G401 (cell line): ENCODE results near the gene TBL2. TPM values are rescaled to one million over a fixed set of nuclear protein-coding genes. Genes with fewer than 3 reads are reported as not detected.
"Not testable (repeated sequence)": the region's sequence is repeated elsewhere in the genome, so short reads cannot be mapped to it uniquely, and the experiment has no call there.

ENCODE experiments used
- DNase-seq: peaks from one replicate; pipeline ENCODE4 v3.0.0-alpha.2; 2015; ENCODE audit warnings: low spot score
- in situ Hi-C: cut with HindIII; loops from 2 replicates; pipeline ENCODE4 v1.10.0; 2016; ENCODE audit warnings: low sequenced_read_pairs, mixed read lengths
- total RNA-seq: library from RNA; depleted of rRNA; stranded (reverse); fragments of >200 nt; shearing (Covaris generic); gene quantifications from 2 replicates; pipeline ENCODE4 v1.2.3, GENCODE V29; 2014; rRNA removed

TBL2 gene, protein sequence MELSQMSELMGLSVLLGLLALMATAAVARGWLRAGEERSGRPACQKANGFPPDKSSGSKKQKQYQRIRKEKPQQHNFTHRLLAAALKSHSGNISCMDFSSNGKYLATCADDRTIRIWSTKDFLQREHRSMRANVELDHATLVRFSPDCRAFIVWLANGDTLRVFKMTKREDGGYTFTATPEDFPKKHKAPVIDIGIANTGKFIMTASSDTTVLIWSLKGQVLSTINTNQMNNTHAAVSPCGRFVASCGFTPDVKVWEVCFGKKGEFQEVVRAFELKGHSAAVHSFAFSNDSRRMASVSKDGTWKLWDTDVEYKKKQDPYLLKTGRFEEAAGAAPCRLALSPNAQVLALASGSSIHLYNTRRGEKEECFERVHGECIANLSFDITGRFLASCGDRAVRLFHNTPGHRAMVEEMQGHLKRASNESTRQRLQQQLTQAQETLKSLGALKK
- total RNA-seq: 108 and 114 TPM in 2 replicates

GRCh38 chr7:73578342-73579128 is at the start of gene TBL2:
TSS of gene TBL2 (minus strand) at chr7:73578579. CDS start at chr7:73578549, 30 bp downstream.
- in situ Hi-C loops: no loop called here
- peak; percentile 99 for DNase-seq

DNA sequence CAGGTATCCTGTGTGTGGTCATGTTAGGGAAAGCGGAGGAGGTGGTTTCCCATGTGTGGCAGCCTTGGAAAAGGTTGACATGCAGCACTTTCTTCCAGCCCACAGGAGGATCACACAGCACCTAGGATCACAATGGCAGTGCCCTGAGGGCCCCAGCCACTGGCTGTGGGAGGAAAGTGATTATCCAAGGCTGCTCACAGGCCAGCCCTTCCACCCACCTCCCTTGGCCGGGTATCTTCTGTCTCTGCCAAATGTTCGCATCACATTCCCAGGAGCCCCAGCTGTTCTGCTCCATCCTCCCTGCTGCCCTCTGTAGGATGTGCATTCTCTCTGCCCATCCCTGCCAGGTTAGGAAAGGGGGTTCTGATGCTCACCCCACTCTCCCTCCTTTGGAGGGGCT is 48.4 kb upstream of the TBL2 start:
- no peak for DNase-seq
- in situ Hi-C loops: no loop called here

- DNase-seq: no peak
- in situ Hi-C loops: no loop called here
These were observed 46.9 kb upstream of the TBL2 start for GRCh38 chr7:73625276-73625675.

DNA sequence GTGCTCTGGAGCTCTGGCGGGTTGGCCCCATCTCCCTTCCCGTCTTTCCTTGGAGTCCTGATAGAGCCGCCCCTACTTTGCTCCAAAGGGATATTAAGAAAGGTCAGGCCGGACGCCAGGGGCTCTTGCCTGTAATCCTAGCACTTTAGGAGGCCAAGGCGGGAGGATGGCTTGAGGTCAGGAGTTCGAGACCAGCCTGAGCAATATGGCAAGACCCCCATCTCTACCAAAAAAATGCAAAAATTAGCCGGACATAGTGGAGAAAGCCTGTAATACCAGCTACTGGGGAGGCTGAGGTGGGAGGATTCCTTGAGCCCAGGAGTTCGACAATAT is 46.3 kb upstream of the TBL2 start:
- in situ Hi-C loops: no loop called here
- no peak for DNase-seq

DNA sequence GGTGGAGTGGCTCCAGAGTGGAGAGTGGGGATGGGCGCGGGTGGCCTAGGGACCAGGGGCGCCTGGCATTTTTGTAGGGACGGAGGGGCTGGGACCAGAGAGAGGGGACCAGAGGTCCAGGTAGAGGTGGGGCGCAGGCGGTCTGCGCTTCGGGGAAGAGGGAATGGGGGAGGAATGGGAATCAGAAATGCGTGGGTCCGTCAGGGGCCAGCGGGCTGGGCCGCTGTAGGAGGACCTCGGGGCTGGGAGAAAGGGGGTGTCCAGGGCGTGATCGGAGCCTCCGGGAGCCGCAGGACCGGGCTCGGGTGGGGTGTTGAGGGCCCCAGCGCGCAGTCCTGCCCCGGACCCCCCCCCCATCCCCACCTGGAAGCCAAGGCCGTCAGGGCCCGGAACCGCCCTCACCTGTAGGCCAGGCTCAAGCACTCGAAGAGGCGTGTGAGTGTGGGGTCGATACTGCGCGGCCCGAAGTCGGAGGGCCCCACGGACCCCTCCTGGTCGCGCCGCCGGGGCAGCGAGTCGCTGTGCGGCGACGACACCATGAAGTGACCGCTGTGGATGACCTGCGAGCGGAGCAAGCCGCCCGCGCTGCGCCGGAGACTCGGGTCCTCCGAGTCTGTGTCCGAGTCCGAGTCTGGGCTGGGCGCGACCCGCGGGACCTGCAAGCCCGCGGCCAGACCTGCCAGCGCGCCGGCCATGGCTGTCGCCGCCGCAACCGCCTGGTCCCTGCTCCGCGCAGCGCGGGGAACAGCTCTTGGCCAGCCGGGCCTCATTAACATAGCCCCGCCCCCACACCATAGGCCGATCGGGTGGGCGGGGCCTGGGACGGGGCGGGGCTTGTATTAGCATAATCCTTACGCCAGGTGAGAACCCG is 45.7 kb upstream of the TBL2 start, which contains the start of gene MLXIPL:
Gene MLXIPL, minus strand, starts transcription at position 725 of the 871 bp plus-strand sequence. Its CDS starts 30 bp downstream, at position 695.
- peak; percentile 92 for DNase-seq
- in situ Hi-C loops: no loop called here

GRCh38 chr7:73622909-73623797 is 44.8 kb upstream of the TBL2 start:
- in situ Hi-C loops: no loop called here
- DNase-seq: no peak

GRCh38 chr7:73622527-73622908 is 44.1 kb upstream of the TBL2 start:
- DNase-seq: no peak
- in situ Hi-C loops: no loop called here

DNA sequence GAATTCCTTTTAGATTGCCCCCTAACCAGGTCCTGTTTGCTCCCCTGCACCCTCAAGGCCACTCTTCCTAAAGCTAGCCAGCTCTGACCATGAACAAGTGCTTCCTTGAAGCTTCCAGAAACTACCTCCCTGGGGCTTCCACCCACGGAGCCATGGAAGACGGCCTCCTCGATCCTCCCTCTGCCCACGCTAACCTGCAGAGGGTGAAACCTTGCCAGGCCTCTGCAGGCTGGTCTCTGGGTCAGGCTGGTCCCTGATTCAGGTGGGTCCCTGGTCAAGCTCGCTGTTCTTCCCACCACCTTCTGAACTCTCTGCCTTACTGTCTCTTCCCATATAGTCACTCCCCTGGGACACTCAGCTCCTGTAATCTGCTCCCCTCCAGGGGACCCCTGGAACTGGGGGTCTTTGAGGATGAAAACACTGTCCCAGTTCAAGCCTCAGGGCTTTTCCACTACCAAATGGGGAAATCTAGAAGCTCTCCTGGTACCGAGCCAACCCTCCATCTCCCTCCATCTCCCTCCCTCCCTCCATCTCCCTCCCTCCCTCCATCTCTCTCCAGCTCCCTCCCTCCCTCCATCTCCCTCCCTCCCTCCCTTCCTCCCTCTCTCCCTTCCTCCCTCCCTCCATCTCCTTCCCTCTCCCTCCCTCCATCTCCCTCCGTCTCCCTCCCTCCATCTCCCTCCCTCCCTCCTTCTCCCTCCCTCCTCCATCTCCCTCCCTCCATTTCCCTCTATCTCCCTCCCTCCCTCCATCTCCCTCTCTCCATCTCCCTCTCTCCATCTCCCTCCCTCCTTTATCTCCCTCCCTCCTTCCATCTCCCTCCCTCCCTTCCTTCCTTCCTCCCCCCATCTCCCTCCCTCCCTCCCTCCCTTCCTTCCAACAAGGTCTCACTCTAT is 43.0 kb upstream of the TBL2 start:
- no peak for DNase-seq
- in situ Hi-C loops: no loop called here

DNA sequence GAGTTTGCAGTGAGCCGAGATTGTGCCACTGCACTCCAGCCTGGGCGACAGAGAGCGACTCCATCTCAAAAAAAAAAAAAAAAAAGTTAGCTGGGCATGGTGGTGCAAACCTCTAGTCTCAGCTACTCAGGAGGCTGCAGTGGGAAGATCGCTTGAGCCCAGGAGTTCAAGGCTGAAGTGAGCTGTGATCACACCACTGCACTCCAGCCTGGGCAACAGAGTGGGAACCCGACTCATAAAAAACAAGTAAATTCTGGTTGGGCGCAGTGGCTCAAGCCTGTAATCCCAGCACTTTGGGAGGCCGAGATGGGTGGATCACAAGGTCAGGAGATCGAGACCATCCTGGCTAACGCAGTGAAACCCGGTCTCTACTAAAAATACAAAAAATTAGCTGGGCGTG is 41.0 kb upstream of the TBL2 start:
- in situ Hi-C loops: not testable (repeated sequence)

DNA sequence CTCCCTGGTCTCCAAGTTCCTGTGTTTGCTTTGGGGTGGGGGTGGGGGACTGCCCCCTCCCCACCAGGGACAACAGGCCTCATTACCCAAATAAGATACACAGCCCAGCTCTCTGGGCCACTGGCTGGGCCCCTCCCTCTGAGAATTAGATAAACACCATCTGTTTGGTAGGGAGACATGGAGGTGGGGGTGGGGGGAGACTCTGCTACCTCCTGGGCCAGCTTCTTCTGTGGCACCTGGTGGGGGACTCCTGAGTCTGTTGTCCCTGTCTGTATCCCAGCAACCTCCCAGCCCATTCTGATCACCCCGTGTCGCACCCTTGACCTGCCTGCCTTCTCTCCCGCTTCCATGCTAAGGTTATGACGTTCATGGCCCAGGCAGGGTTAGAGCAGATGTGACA is 40.2 kb upstream of the TBL2 start:
- peak; percentile 57 for DNase-seq
- in situ Hi-C loops: no loop called here

More for the DNA sequence above, 41.0 kb upstream of the TBL2 start:
- not testable (repeated sequence) for DNase-seq

DNA sequence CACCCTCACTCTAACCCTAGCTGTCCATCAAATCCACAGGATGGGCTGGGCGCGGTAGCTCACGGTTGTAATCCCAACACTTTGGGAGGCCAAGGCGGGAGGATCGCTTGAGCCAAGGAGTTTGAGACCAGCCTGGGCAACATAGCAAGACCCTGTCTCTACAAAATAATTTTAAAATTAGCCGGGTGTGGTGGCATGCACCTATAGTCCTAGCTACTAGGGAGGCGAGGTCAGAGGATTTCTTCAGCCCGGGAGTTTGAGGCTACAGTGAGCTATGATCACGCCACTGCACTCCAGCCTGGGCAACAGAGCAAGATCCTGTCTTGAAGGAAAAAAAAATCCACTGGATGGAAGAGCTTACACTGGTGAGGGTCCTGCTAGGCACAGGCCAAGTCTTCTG is 39.1 kb upstream of the TBL2 start:
- in situ Hi-C loops: not testable (repeated sequence)

GRCh38 chr7:73615886-73616285 is 37.5 kb upstream of the TBL2 start:
- DNase-seq: no peak

More for the DNA sequence above, 39.1 kb upstream of the TBL2 start:
- not testable (repeated sequence) for DNase-seq

GRCh38 chr7:73614937-73615336 is 36.6 kb upstream of the TBL2 start:
- DNase-seq, in situ Hi-C loops: not testable (repeated sequence)

More at GRCh38 chr7:73615886-73616285, 37.5 kb upstream of the TBL2 start:
- in situ Hi-C loops: no loop called here

GRCh38 chr7:73613954-73614735 is 35.8 kb upstream of the TBL2 start:
- DNase-seq: no peak
- in situ Hi-C loops: no loop called here

DNA sequence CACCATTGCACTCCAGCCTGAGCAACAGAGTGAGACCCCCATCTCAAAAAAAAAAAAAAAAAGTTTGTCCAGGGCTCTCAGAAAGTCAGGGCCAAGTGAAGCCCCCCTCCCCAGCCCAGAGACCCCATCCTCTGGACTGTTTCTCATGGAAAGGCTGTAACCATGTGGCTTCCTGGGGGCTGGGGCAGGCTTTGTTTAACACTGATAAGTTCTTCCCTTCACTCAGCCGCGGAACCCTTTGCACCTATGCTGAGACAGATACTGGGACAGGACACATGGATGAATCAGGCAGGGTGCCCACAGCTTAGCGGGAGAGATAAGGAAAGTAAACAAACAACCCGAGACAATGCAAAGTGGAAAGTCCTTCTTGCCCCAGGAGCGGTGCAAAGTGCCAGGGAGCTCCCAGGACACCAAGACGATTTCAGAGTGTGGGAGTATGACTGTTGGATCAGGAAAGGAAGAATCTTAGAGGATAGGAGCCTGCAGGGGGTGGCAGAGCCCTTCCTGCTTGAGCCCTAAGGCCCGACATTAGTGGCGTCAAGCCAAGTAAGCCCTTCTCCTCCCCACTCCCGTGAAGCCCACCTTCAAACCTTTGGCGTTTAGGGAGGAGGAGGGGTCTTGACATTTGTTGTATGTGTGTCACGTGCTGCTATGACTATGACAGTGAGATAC is 34.4 kb upstream of the TBL2 start:
- no peak for DNase-seq
- in situ Hi-C loops: no loop called here

DNA sequence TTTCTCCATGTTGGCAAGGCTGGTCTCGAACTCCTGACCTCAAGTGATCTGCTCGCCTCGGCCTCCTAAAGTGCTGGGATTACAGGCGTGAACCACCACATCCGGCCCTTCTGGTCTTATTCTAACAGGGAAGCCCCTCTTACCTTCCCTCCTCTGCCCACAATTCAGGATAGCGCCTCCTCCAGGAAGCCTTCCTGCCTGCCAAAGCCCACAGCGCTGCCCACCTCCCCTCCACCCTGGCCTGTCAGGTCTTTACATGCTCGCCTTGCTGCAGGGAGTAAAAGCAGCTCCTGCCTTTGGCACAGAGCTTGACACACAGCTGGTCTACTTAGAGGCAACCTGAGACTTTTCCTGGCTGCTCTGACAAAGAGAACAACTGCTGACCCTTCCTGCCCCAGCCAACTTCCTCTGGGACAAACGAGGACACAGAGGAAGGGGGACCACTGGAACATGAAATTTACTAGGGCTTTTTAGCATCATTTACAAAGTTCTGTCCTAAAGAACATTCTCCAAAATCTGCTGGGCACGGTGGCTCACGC is 32.7 kb upstream of the TBL2 start:
- in situ Hi-C loops: no loop called here
- DNase-seq: no peak
